IMR-90 (cell line): ENCODE measurements around the gene GALNT17.

Source experiments
- BHLHE40 ChIP-seq: fragments of 150-350 bp; IDR thresholded peaks from 2 replicates; pipeline ENCODE4 v1.6.1; 2016; ENCODE audit warnings: mild to moderate bottlenecking, low read depth, low read length
- CEBPB ChIP-seq: IDR thresholded peaks from 2 replicates; pipeline ENCODE4 v1.6.1; 2012; ENCODE audit warnings: low read depth, low read length, improper control_type of control experiment
- CHD1 ChIP-seq: IDR thresholded peaks from 2 replicates; pipeline ENCODE4 v1.6.1; 2012; ENCODE audit warnings: low read depth, low read length, improper control_type of control experiment
- FOS ChIP-seq: fragments of 150-350 bp; IDR thresholded peaks from 2 replicates; pipeline ENCODE4 v1.6.1; 2016; ENCODE audit warnings: low read depth, low read length
- MAFK ChIP-seq: IDR thresholded peaks from 2 replicates; pipeline ENCODE4 v1.6.1; 2012; ENCODE audit warnings: low read depth, low read length, improper control_type of control experiment
- NFE2L2 ChIP-seq: fragments of 150-350 bp; IDR thresholded peaks from 2 replicates; pipeline ENCODE4 v1.6.1; 2016; ENCODE audit warnings: low read depth, mild to moderate bottlenecking, low read length
- POLR2A ChIP-seq: IDR thresholded peaks from 2 replicates; pipeline ENCODE4 v1.6.1; 2012; ENCODE audit warnings: mild to moderate bottlenecking, low read depth, low read length
- RAD21 ChIP-seq: IDR thresholded peaks from 2 replicates; pipeline ENCODE4 v1.6.1; 2012; ENCODE audit warnings: low read length, improper control_type of control experiment
- RCOR1 ChIP-seq: IDR thresholded peaks from 2 replicates; pipeline ENCODE4 v1.6.1; 2012; ENCODE audit warnings: mild to moderate bottlenecking, low read length, improper control_type of control experiment; ENCODE audit not compliant: insufficient replicate concordance
- RFX5 ChIP-seq: IDR thresholded peaks from 2 replicates; pipeline ENCODE4 v1.8.0; 2012; ENCODE audit warnings: low read depth, mild to moderate bottlenecking, low read length, moderate library complexity
- SMC3 ChIP-seq: fragments of 150-350 bp; IDR thresholded peaks from 2 replicates; pipeline ENCODE4 v1.6.1; 2016; ENCODE audit warnings: low read depth, mild to moderate bottlenecking, antibody characterized with exemption, low read length, moderate library complexity
- TF ChIP-seq, protein P1 (sequence below): conservative IDR thresholded peaks from 2 replicates; pipeline ENCODE4 v1.5.1; 2012; ENCODE audit warnings: mild to moderate bottlenecking, low read depth, low read length, improper control_type of control experiment
- TF ChIP-seq, protein P2 (sequence below): fragments of 150-350 bp; IDR thresholded peaks from 2 replicates; pipeline ENCODE4 v1.6.1; 2016; ENCODE audit warnings: low read depth, mild to moderate bottlenecking, low read length, moderate library complexity, borderline replicate concordance
- TF ChIP-seq, protein P3 (sequence below): fragments of 150-350 bp; IDR thresholded peaks from 2 replicates; pipeline ENCODE4 v1.6.1; 2017; ENCODE audit warnings: mild to moderate bottlenecking, antibody characterized with exemption, low read length, low read depth

DNA sequence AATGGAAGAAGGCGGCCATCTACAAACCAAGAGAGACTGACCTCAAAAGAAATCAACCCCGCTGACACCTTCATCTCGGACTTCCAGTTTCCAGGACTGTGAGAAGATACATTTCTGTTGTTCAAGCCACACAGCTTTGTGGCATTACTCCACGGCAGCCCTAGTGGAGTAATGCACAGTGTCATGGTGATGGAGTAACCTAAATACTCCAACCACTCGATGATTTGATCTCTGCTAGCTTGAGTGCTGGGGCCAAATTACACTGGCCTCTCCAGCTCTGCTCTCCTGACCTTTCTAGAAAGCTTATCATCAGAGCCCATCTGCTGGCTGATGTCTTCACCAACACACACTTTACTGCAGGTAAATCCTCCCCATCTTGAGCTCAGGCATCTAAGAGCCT lies 52.2 kb downstream of the GALNT17 start:
- TF ChIP-seq, protein P1, sequence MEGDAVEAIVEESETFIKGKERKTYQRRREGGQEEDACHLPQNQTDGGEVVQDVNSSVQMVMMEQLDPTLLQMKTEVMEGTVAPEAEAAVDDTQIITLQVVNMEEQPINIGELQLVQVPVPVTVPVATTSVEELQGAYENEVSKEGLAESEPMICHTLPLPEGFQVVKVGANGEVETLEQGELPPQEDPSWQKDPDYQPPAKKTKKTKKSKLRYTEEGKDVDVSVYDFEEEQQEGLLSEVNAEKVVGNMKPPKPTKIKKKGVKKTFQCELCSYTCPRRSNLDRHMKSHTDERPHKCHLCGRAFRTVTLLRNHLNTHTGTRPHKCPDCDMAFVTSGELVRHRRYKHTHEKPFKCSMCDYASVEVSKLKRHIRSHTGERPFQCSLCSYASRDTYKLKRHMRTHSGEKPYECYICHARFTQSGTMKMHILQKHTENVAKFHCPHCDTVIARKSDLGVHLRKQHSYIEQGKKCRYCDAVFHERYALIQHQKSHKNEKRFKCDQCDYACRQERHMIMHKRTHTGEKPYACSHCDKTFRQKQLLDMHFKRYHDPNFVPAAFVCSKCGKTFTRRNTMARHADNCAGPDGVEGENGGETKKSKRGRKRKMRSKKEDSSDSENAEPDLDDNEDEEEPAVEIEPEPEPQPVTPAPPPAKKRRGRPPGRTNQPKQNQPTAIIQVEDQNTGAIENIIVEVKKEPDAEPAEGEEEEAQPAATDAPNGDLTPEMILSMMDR, result no peak
- TF ChIP-seq POLR2A, result no peak
- TF ChIP-seq RFX5, result no peak
- TF ChIP-seq RAD21, result no peak
- TF ChIP-seq, protein P2, sequence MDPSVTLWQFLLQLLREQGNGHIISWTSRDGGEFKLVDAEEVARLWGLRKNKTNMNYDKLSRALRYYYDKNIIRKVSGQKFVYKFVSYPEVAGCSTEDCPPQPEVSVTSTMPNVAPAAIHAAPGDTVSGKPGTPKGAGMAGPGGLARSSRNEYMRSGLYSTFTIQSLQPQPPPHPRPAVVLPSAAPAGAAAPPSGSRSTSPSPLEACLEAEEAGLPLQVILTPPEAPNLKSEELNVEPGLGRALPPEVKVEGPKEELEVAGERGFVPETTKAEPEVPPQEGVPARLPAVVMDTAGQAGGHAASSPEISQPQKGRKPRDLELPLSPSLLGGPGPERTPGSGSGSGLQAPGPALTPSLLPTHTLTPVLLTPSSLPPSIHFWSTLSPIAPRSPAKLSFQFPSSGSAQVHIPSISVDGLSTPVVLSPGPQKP, result no peak
- TF ChIP-seq, protein P3, sequence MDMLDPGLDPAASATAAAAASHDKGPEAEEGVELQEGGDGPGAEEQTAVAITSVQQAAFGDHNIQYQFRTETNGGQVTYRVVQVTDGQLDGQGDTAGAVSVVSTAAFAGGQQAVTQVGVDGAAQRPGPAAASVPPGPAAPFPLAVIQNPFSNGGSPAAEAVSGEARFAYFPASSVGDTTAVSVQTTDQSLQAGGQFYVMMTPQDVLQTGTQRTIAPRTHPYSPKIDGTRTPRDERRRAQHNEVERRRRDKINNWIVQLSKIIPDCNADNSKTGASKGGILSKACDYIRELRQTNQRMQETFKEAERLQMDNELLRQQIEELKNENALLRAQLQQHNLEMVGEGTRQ, result no peak
- TF ChIP-seq NFE2L2, result no peak
- no peak for TF ChIP-seq RCOR1
- TF ChIP-seq SMC3, result no peak
- no peak for TF ChIP-seq MAFK
- no peak for TF ChIP-seq BHLHE40
- TF ChIP-seq CEBPB, result no peak
- no peak for TF ChIP-seq FOS
- no peak for TF ChIP-seq CHD1
